GM19395 (cell line): Measurements from ENCODE around the gene DHX15.
A peak's percentile ranks its signal among the peaks of the same experiment; 100 is the strongest.

ENCODE experiments used
- ATAC-seq: cut with Tn5 transposase; IDR thresholded peaks from one replicate; pipeline ENCODE4 v1.9.1; 2021; ENCODE audit warnings: mild to moderate bottlenecking, moderate library complexity; ENCODE audit not compliant: unreplicated experiment

The DHX15 gene

DNA sequence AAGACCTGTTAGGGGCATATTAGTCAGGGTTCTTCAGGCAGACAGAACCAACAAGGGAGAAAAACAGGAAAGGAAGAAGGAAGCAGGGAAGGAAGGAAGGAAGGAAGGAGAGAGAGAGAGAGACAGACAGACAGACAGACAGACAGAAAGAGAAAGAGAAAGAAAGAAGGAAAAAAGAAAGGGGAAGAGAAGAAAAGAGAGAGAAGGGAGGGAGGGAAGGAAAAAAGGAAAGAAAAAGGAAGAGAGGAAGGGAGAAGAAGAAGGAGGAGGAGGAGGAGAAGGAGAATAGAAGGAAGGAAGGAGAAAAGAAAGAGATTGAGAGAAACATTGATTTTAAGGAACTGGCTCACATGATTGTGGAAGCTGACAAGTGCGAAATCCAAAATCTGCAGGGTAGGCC, 89.0 kb downstream of the DHX15 start:
- ATAC-seq = no peak

DNA sequence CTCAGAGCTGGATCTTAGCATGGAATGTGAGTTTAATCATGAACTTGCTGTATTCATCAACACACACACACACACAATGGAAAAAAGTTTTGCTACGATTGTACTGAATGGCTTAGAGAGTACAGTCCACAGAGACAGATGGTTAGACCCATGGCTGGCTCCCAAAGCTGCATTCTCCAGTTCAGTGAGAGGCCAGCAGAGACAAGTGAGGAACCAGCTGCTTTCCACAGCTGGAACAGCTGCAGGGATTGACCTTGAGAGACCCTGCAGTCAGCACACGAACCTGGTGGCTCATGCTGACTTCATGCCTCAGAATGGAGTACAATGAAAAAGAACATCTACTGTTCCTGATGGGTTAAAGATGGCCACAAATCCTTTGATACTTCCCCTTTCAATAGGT, 94.5 kb downstream of the DHX15 start:
- ATAC-seq = no peak

DNA sequence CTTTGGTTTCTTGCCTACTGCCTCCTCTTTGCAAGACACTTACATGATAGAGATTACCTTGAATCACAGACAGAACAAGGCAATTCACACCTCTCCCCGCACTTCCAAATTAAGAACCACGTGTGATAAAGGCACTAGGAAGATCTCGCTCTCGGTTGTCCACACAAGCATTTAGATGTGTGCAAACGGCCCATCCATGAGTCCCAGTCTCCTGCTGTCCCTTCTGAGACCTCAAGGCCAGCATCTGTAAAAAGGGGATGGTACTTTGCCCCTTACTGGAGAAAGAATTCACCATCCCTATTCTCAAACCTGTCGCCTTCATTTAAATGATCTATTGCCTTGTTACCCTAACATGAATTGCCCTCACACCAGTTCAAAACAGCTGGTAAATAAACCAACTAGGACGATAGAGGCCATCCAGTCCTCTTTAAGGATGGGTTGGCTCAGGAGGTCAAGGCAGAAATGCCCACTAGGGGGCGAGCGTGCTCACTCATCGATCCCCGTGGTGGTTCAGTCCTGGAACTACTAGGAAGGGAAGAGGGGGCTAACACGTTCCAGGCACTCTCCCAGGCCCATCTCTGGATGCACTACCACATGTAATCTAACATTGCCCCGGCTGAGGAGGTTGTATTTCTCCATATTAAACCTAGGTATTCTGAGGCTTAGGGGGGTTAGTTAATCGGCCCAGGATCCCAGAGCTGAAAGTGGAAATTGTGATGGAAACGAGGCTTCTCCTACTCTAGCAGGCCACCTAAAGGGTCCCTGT, 95.8 kb downstream of the DHX15 start:
- peak; percentile 91 for ATAC-seq

DNA sequence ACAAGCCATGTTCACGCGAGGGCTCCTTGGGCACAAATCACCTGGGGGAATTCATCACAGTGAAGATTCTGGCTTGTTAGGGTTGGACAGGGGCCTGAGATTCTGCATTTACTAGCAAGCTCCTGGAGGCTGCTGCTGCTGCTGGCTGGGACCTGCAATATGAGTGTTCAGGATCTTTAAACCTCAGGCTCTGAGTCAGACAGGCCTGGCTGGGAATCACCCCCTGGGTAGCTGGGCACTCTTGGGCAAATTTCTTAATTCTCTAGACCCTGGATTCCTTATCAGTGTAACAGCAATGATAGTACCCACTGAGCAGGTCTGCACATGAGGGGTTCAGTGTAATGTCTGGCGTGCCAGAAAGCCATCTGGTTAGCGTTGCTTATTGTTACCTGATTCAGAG, 101.5 kb downstream of the DHX15 start:
- ATAC-seq = no peak

DNA sequence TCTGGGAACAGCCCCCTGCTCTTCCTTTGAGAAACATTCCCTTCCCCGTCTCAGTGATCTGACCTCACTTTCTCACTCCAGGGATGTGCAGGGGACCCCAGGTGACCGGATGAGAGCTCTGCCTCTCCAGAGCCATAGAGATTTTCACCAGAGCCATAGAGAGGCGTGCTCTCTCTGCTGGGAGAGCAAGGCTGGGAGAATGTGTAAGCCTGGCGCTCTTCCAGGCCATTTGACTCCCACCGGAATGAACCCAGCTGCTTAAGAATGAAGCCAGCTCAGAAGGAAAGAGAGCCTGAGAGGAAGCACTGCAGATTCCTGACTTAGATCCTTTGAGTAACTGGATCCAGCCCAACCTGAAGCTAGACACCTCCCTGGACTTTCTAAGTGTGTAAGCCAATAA, 106.4 kb downstream of the DHX15 start:
- ATAC-seq = no peak
